ENCODE data around the gene SEMA3G.

DNA sequence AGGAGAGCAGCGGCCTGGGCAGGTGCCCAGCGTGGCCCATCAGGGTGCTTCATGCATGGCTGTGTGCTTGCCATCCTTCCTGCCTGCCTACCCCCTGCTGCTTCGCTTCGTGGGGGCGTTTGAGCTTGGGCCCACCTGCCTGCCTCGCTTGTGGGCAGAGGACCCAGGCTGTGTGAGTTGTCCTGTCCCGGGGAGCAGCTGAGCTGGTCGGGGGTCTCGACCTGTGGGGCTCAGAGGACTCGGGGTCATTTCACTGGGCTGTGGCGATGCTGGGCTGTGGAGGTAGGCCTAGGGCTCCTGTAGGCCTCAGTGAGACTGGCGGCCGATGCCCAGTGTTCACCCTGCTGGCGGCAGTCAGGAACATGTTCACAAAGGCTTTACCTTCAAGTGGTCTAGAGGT is 38.2 kb upstream of the SEMA3G start:
- TF ChIP-seq CTCF (IDR thresholded peaks at IDR 0.05) = no peak
- no peak for TF ChIP-seq POLR2A (IDR thresholded peaks at IDR 0.05)
- TF ChIP-seq POLR2AphosphoS5 (IDR thresholded peaks at IDR 0.05) = no peak
- no peak for TF ChIP-seq EP300 (IDR thresholded peaks at IDR 0.05)

Data from stomach (tissue), 4 donors.